A549 (cell line): ENCODE data around the gene SART3. TPM values are rescaled to one million over a fixed set of nuclear protein-coding genes. Genes with fewer than 3 reads are reported as not detected.

Source experiments
- ATAC-seq, 2 experiments: fragments of 200-7000 bp in 1 of 2; fragments of >200 bp in 1 of 2; cut with Nextera tagmentation in 1 of 2; cut with Tn5 transposase in 1 of 2; 3 replicates each; pipeline versions ENCODE4 v1.8.0 to v1.9.1; 2018 to 2020; ENCODE audit warnings: mild to moderate bottlenecking in 1 of 2, moderate library complexity in 1 of 2
- CTCF ChIA-PET: fragments of 300-600 bp; sonication (Branson Sonifier 250); formaldehyde crosslinking; extraction: SDS; loops from one replicate; lab custom pipeline; 2021; ENCODE audit warnings: antibody characterized with exemption, inconsistent platforms; lab: Yijun Ruan, JAX
- POLR2A ChIA-PET: fragments of 350-600 bp; formaldehyde crosslinking; extraction: SDS; loops from one replicate; lab custom pipeline; 2021; ENCODE audit warnings: antibody characterized with exemption, inconsistent platforms; lab: Yijun Ruan, JAX
- DNase-seq, 2 experiments: peaks; one replicate each; pipeline versions ENCODE4 v3.0.0 to v3.0.0-alpha.2; 2011 to 2016; ENCODE audit warnings: low read depth in 1 of 2, low spot score in 1 of 2
- FAIRE-seq: peaks from 2 replicates; lab custom pipeline; 2011; peaks lifted over from hg19 to GRCh38; lab: Jason Lieb, UNC
- H3K27ac ChIP-seq, 2 experiments: fragments of >200 bp; sonication (Bioruptor Twin); formaldehyde crosslinking; 3 replicates each; pipeline ENCODE4 v1.5.1; 2016 to 2017
- H3K4me1 ChIP-seq: fragments of >200 bp; sonication (Bioruptor Twin); formaldehyde crosslinking; 3 replicates; pipeline ENCODE4 v1.6.1; 2016
- H3K4me2 ChIP-seq: fragments of >200 bp; sonication (Bioruptor Twin); formaldehyde crosslinking; 3 replicates; pipeline ENCODE4 v1.6.1; 2016
- H3K4me3 ChIP-seq: fragments of >200 bp; sonication (Bioruptor Twin); formaldehyde crosslinking; 3 replicates; pipeline ENCODE4 v1.5.1; 2016
- H3K9me3 ChIP-seq: fragments of >200 bp; sonication (Bioruptor Twin); formaldehyde crosslinking; 3 replicates; pipeline ENCODE4 v1.6.1; 2016
- E2F6 ChIP-seq: IDR thresholded peaks from 2 replicates; pipeline ENCODE4 v1.6.1; 2012; ENCODE audit warnings: low read depth, borderline replicate concordance
- EHF ChIP-seq: fragments of 250-450 bp; sonication (Bioruptor Pico); IDR thresholded peaks from 2 replicates; pipeline ENCODE4 v1.5.0; 2020; ENCODE audit warnings: mild to moderate bottlenecking
- FOSB ChIP-seq: fragments of 250-450 bp; sonication (Bioruptor Pico); IDR thresholded peaks from 2 replicates; pipeline ENCODE4 v1.5.0; 2020; ENCODE audit warnings: mild to moderate bottlenecking, moderate library complexity
- HMGXB4 ChIP-seq: fragments of 250-450 bp; sonication (Bioruptor Pico); IDR thresholded peaks from 2 replicates; pipeline ENCODE4 v1.5.0; 2021; ENCODE audit warnings: mild to moderate bottlenecking, moderate library complexity, borderline replicate concordance
- HOXB13 ChIP-seq: fragments of 250-450 bp; sonication (Bioruptor Pico); IDR thresholded peaks from 2 replicates; pipeline ENCODE4 v1.5.0; 2020; ENCODE audit warnings: low read depth, mild to moderate bottlenecking, moderate library complexity
- JUNB ChIP-seq: fragments of >200 bp; sonication (Bioruptor Twin); formaldehyde crosslinking; IDR thresholded peaks from 2 replicates; pipeline ENCODE4 v1.6.1; 2016
- KDM5A ChIP-seq: fragments of 200-600 bp; sonication (generic); IDR thresholded peaks from 2 replicates; pipeline ENCODE4 v1.6.1; 2016; ENCODE audit warnings: antibody characterized with exemption, mild to moderate bottlenecking
- MAZ ChIP-seq: fragments of 150-350 bp; IDR thresholded peaks from 2 replicates; pipeline ENCODE4 v1.6.1; 2014; ENCODE audit warnings: antibody characterized with exemption, low read depth, low read length, borderline replicate concordance
- PBX3 ChIP-seq: IDR thresholded peaks from 2 replicates; pipeline ENCODE4 v1.6.1; 2012
- POLR2AphosphoS2 ChIP-seq: conservative IDR thresholded peaks from 2 replicates; pipeline ENCODE4 v1.6.1; 2012; ENCODE audit warnings: low read length, improper control_type of control experiment, inconsistent platforms
- SMC3 ChIP-seq: fragments of >200 bp; sonication (Bioruptor Twin); formaldehyde crosslinking; IDR thresholded peaks from 3 replicates; pipeline ENCODE4 v1.6.1; 2018; ENCODE audit warnings: inconsistent platforms
- TP53 ChIP-seq: fragments of 250-450 bp; sonication (Bioruptor Pico); IDR thresholded peaks from 2 replicates; pipeline ENCODE4 v1.5.0; 2021; ENCODE audit warnings: mild to moderate bottlenecking, moderate library complexity
- USF2 ChIP-seq: fragments of 450-650 bp; IDR thresholded peaks from 2 replicates; pipeline ENCODE4 v1.6.1; 2014; ENCODE audit warnings: antibody characterized with exemption
- ZFP36 ChIP-seq: fragments of 450-650 bp; IDR thresholded peaks from 2 replicates; pipeline ENCODE4 v1.6.1; 2014; ENCODE audit warnings: borderline replicate concordance; ENCODE audit not compliant: partially characterized antibody
- ZSCAN20 ChIP-seq: fragments of 250-450 bp; sonication (Bioruptor Pico); IDR thresholded peaks from 2 replicates; pipeline ENCODE4 v1.8.0; 2022; ENCODE audit warnings: mild to moderate bottlenecking, moderate library complexity
- WGBS: methylation state at CpG from one replicate; pipeline ENCODE4 v1.1.6; 2017; ENCODE audit errors: missing lambda C conversion rate; 5-methylcytosine and 5-hydroxymethylcytosine counted together
- polyA plus RNA-seq, 4 experiments: library from polyadenylated mRNA; depleted of rRNA in 3 of 4; stranded (reverse); fragments of >200 nt; fragmentation: RNase III in 1 of 4; extraction: RNeasy Plus Mini Kit Qiagen cat#74134 plus additional on column Dnase treatment in 1 of 4; gene quantifications; 2 replicates in 3 of 4; 3 replicates in 1 of 4; pipeline ENCODE4 v1.2.3, GENCODE V29; 2011 to 2017

The SART3 gene
- polyA plus RNA-seq, 2 of the 4 experiments (the other 2 are of a cell fraction), result 52.7 to 77.2 TPM

GRCh38 chr12:108596854-108597558 is 36.0 kb upstream of the SART3 start:
- ChIA-PET POLR2A (no interaction called here), CTCF (interaction anchor here (0.6 to 17.9 kb wide), 2 partner anchors 22 to 516 kb away, joined by 4 to 166 read pairs; no protein-coding TSS in a partner anchor)
- no peak overlapping the region for H3K27ac ChIP-seq
- H3K9me3 ChIP-seq, result no peaks in the 10 kb centered on the region
- ATAC-seq, result no peak
- TF ChIP-seq USF2, result peak; percentile 8; the same call in 1 of the 2 replicates
- TF ChIP-seq ZSCAN20, result no peak
- no peak for TF ChIP-seq SMC3
- no peak for FAIRE-seq
- 58% methylated on average over 6 of the region's 10 CpGs for WGBS
- no peak overlapping the region for H3K4me3 ChIP-seq
- no peak overlapping the region for H3K4me2 ChIP-seq
- no peak for DNase-seq
- H3K4me1 ChIP-seq, result no peaks in the 10 kb centered on the region

- Histone ChIP-seq H3K27ac (no peak overlapping the region), H3K4me3 (no peak overlapping the region), H3K9me3 (no peaks in the 10 kb centered on the region), H3K4me1 (no peaks in the 10 kb centered on the region), H3K4me2 (no peak overlapping the region)
- 79% methylated on average over 17 of the region's 17 CpGs for WGBS
- ChIA-PET POLR2A (no interaction called here), CTCF (interaction anchor here (17.9 kb wide), 1 partner anchor 23 kb away, joined by 166 read pairs; no protein-coding TSS in a partner anchor)
- FAIRE-seq, result no peak
- ATAC-seq, result no peak
- no peak for DNase-seq
- TF ChIP-seq PBX3 (no peak), POLR2AphosphoS2 (no peak), FOSB (CRISPR knock-in tag) (no peak), E2F6 (no peak), JUNB (no peak), HOXB13 (no peak), EHF (no peak), ZFP36 (no peak), HMGXB4 (CRISPR knock-in tag) (no peak), KDM5A (no peak), TP53 (CRISPR knock-in tag) (no peak), MAZ (no peak)
These were observed 35.0 kb upstream of the SART3 start for GRCh38 chr12:108595711-108596647.
